ENCODE measurements around the gene KRT32. TPM values are rescaled to one million over a fixed set of nuclear protein-coding genes. Genes with fewer than 3 reads are reported as not detected.

KRT32 gene
- total and polyA plus RNA-seq, 9 donors = not detected

GRCh38 chr17:41418116-41418860 lies 48.9 kb downstream of the KRT32 start:
- no peak overlapping the region for H3K4me3 ChIP-seq (ENCODE audit: low read length)
- DNase-seq = no peak
- H3K4me1 ChIP-seq (ENCODE audit: control insufficient read depth, insufficient read depth, low read length) = peaks cover 7% of the 10 kb centered on the region
- no peaks in the 10 kb centered on the region for H3K36me3 ChIP-seq (ENCODE audit: control insufficient read depth, insufficient read depth, low read length)
- WGBS (ENCODE audit: insufficient coverage) = 83% methylated on average over 5 of the region's 7 CpGs
- H3K27me3 ChIP-seq (ENCODE audit: control insufficient read depth, insufficient read depth, low read length) = peaks cover 2% of the 10 kb centered on the region
- H3K27ac ChIP-seq (ENCODE audit: low read length) = no peak overlapping the region
- H3K9me3 ChIP-seq (replicated peaks; ENCODE audit: control insufficient read depth, low read depth, low read length) = no peaks in the 10 kb centered on the region

- DNase-seq = no peak
- no peaks in the 10 kb centered on the region for H3K36me3 ChIP-seq (ENCODE audit: control insufficient read depth, insufficient read depth, low read length)
- 18% methylated on average over 1 of the region's 4 CpGs for WGBS (ENCODE audit: insufficient coverage)
- H3K9me3 ChIP-seq (replicated peaks; ENCODE audit: control insufficient read depth, low read depth, low read length) = no peaks in the 10 kb centered on the region
- no peaks in the 10 kb centered on the region for H3K27me3 ChIP-seq (ENCODE audit: control insufficient read depth, insufficient read depth, low read length)
- H3K27ac ChIP-seq (ENCODE audit: low read length) = no peak overlapping the region
- H3K4me1 ChIP-seq (ENCODE audit: control insufficient read depth, insufficient read depth, low read length) = peaks cover 7% of the 10 kb centered on the region
- H3K4me3 ChIP-seq (ENCODE audit: low read length) = no peak overlapping the region
Observed at GRCh38 chr17:41417576-41418015, 49.6 kb downstream of the KRT32 start.

GRCh38 chr17:41417127-41417526 lies 50.1 kb downstream of the KRT32 start:
- Histone ChIP-seq H3K27ac (ENCODE audit: low read length) (no peak overlapping the region), H3K27me3 (ENCODE audit: control insufficient read depth, insufficient read depth, low read length) (no peaks in the 10 kb centered on the region), H3K4me3 (ENCODE audit: low read length) (no peak overlapping the region), H3K4me1 (ENCODE audit: control insufficient read depth, insufficient read depth, low read length) (peaks cover 7% of the 10 kb centered on the region), H3K36me3 (ENCODE audit: control insufficient read depth, insufficient read depth, low read length) (no peaks in the 10 kb centered on the region), H3K9me3 (replicated peaks; ENCODE audit: control insufficient read depth, low read depth, low read length) (no peaks in the 10 kb centered on the region)
- WGBS (ENCODE audit: insufficient coverage) = 88% methylated on average over 5 of the region's 6 CpGs
- DNase-seq = no peak

GRCh38 chr17:41416479-41416878 lies 50.7 kb downstream of the KRT32 start:
- DNase-seq = peak; percentile 22
- no peaks in the 10 kb centered on the region for H3K36me3 ChIP-seq (ENCODE audit: control insufficient read depth, insufficient read depth, low read length)
- H3K4me1 ChIP-seq (ENCODE audit: control insufficient read depth, insufficient read depth, low read length) = peaks cover 7% of the 10 kb centered on the region
- peak overlapping the region; percentile 22 for H3K27ac ChIP-seq (ENCODE audit: low read length)
- no peaks in the 10 kb centered on the region for H3K27me3 ChIP-seq (ENCODE audit: control insufficient read depth, insufficient read depth, low read length)
- WGBS (ENCODE audit: insufficient coverage) = no CpG with 5 or more reads among the region's 5 CpGs
- H3K4me3 ChIP-seq (ENCODE audit: low read length) = no peak overlapping the region
- H3K9me3 ChIP-seq (replicated peaks; ENCODE audit: control insufficient read depth, low read depth, low read length) = no peaks in the 10 kb centered on the region

- Histone ChIP-seq H3K27ac (ENCODE audit: low read length) (peak overlapping the region; percentile 22), H3K9me3 (replicated peaks; ENCODE audit: control insufficient read depth, low read depth, low read length) (no peaks in the 10 kb centered on the region)
Observed at GRCh38 chr17:41415833-41416335, 51.3 kb downstream of the KRT32 start.

GRCh38 chr17:41415411-41415810 lies 51.8 kb downstream of the KRT32 start:
- no peak for DNase-seq
- WGBS (ENCODE audit: insufficient coverage) = 89% methylated on average over 1 of the region's 4 CpGs
- no peaks in the 10 kb centered on the region for H3K36me3 ChIP-seq (ENCODE audit: control insufficient read depth, insufficient read depth, low read length)
- no peak overlapping the region for H3K27ac ChIP-seq (ENCODE audit: low read length)
- H3K4me1 ChIP-seq (ENCODE audit: control insufficient read depth, insufficient read depth, low read length) = peaks cover 7% of the 10 kb centered on the region
- H3K9me3 ChIP-seq (replicated peaks; ENCODE audit: control insufficient read depth, low read depth, low read length) = no peaks in the 10 kb centered on the region
- no peak overlapping the region for H3K4me3 ChIP-seq (ENCODE audit: low read length)
- no peaks in the 10 kb centered on the region for H3K27me3 ChIP-seq (ENCODE audit: control insufficient read depth, insufficient read depth, low read length)

More at GRCh38 chr17:41415833-41416335, 51.3 kb downstream of the KRT32 start:
- Histone ChIP-seq H3K36me3 (ENCODE audit: control insufficient read depth, insufficient read depth, low read length) (no peaks in the 10 kb centered on the region), H3K27me3 (ENCODE audit: control insufficient read depth, insufficient read depth, low read length) (no peaks in the 10 kb centered on the region), H3K4me1 (ENCODE audit: control insufficient read depth, insufficient read depth, low read length) (peaks cover 7% of the 10 kb centered on the region), H3K4me3 (ENCODE audit: low read length) (no peak overlapping the region)
- peak; percentile 9 for DNase-seq
- 100% methylated on average over 1 of the region's 3 CpGs for WGBS (ENCODE audit: insufficient coverage)

- H3K4me1 ChIP-seq (ENCODE audit: control insufficient read depth, insufficient read depth, low read length) = peaks cover 7% of the 10 kb centered on the region
- H3K36me3 ChIP-seq (ENCODE audit: control insufficient read depth, insufficient read depth, low read length) = no peaks in the 10 kb centered on the region
- whole genome bisulfite sequencing (ENCODE audit: insufficient coverage) = no CpG with 5 or more reads among the region's 2 CpGs
- DNase-seq = no peak
- no peaks in the 10 kb centered on the region for H3K9me3 ChIP-seq (replicated peaks; ENCODE audit: control insufficient read depth, low read depth, low read length)
- no peaks in the 10 kb centered on the region for H3K27me3 ChIP-seq (ENCODE audit: control insufficient read depth, insufficient read depth, low read length)
- H3K4me3 ChIP-seq (ENCODE audit: low read length) = no peak overlapping the region
- no peak overlapping the region for H3K27ac ChIP-seq (ENCODE audit: low read length)
Observed at GRCh38 chr17:41413982-41414381, 53.2 kb downstream of the KRT32 start.

- H3K4me1 ChIP-seq (ENCODE audit: control insufficient read depth, insufficient read depth, low read length) = peaks cover 7% of the 10 kb centered on the region
- WGBS (ENCODE audit: insufficient coverage) = 56% methylated on average over 4 of the region's 5 CpGs
- H3K36me3 ChIP-seq (ENCODE audit: control insufficient read depth, insufficient read depth, low read length) = no peaks in the 10 kb centered on the region
- H3K9me3 ChIP-seq (replicated peaks; ENCODE audit: control insufficient read depth, low read depth, low read length) = no peaks in the 10 kb centered on the region
- no peaks in the 10 kb centered on the region for H3K27me3 ChIP-seq (ENCODE audit: control insufficient read depth, insufficient read depth, low read length)
- H3K27ac ChIP-seq (ENCODE audit: low read length) = no peak overlapping the region
- DNase-seq = no peak
- no peak overlapping the region for H3K4me3 ChIP-seq (ENCODE audit: low read length)
Observed at GRCh38 chr17:41413353-41413957, 53.7 kb downstream of the KRT32 start.

GRCh38 chr17:41411072-41411840 lies 55.9 kb downstream of the KRT32 start:
- H3K36me3 ChIP-seq (ENCODE audit: control insufficient read depth, insufficient read depth, low read length) = no peaks in the 10 kb centered on the region

More at GRCh38 chr17:41411072-41411840, 55.9 kb downstream of the KRT32 start:
- no peaks in the 10 kb centered on the region for H3K4me1 ChIP-seq (ENCODE audit: control insufficient read depth, insufficient read depth, low read length)
- H3K27ac ChIP-seq (ENCODE audit: low read length) = no peak overlapping the region
- no peaks in the 10 kb centered on the region for H3K9me3 ChIP-seq (replicated peaks; ENCODE audit: control insufficient read depth, low read depth, low read length)
- no peak overlapping the region for H3K4me3 ChIP-seq (ENCODE audit: low read length)
- 90% methylated on average over 17 of the region's 20 CpGs for WGBS (ENCODE audit: insufficient coverage)
- H3K27me3 ChIP-seq (ENCODE audit: control insufficient read depth, insufficient read depth, low read length) = peaks cover 2% of the 10 kb centered on the region
- no peak for DNase-seq
